ENCODE results near the gene SERPINB2. TPM values are rescaled to one million over a fixed set of nuclear protein-coding genes. Genes with fewer than 3 reads are reported as not detected.

Gene SERPINB2
- under 1 TPM; 0.03 to 0.81 (median 0.38) TPM for polyA plus RNA-seq
- long read RNA-seq, donor 1, result 0 reads
- long read RNA-seq, donor 2, result 0 reads
- long read RNA-seq, donor 3, result 0 reads
- long read RNA-seq, donor 4, result 0 reads
- long read RNA-seq, donor 5, result 0 reads
- long read RNA-seq, donor 6, result 0 reads
- long read RNA-seq, donor 7, result 0 reads
- long read RNA-seq, donor 8, partial matches to known transcripts, result 0 of 1 reads
- long read RNA-seq, donor 8, other reads (novel, unspliced or antisense), result 0 of 1 reads
- long read RNA-seq, donor 9, result 0 reads
- long read RNA-seq, donor 10, result 0 reads

- Histone ChIP-seq H3K4me1 (ENCODE audit: control insufficient read depth in 3 of 3, insufficient read depth in 2 of 3, low read depth in 1 of 3, low read length in 2 of 3) (no peaks in the 10 kb centered on the region), H3K27me3 (ENCODE audit: control insufficient read depth in 3 of 3, insufficient read depth in 3 of 3, low read length in 3 of 3) (peaks cover 0 to 2% (median 0%) of the 10 kb centered on the region in 3 donors), H3K27ac (ENCODE audit: low read depth in 1 of 3, low read length in 2 of 3) (no peak within 1 kb of the TSS), H3K36me3 (ENCODE audit: control insufficient read depth in 3 of 3, insufficient read depth in 2 of 3, low read depth in 1 of 3, low read length in 3 of 3) (no peaks in the 10 kb centered on the region), H3K4me3 (ENCODE audit: low read depth in 1 of 3, low read length in 3 of 3) (no peak within 1 kb of the TSS), H3K9me3 (ENCODE audit: control insufficient read depth in 2 of 2, insufficient read depth in 1 of 2, low read depth in 1 of 2, low read length in 1 of 2) (no peaks in the 10 kb centered on the region)
- WGBS, 3 donors, result 11 to 41% (median 26%) methylated on average over 1 of the region's 1 CpG
- DNase-seq, result no peak
- no peak for FAIRE-seq
These were observed at the start of gene SERPINB2 for GRCh38 chr18:63887424-63887823. TSS of gene SERPINB2 (plus strand) at chr18:63887705. CDS start at chr18:63891445, 3,740 bp downstream.

GRCh38 chr18:63843008-63843407 lies 44.5 kb upstream of the SERPINB2 start:
- no peak for FAIRE-seq
- H3K9me3 ChIP-seq (ENCODE audit: control insufficient read depth in 2 of 2, insufficient read depth in 1 of 2, low read depth in 1 of 2, low read length in 1 of 2), result no peaks in the 10 kb centered on the region

GRCh38 chr18:63844254-63844653 lies 43.3 kb upstream of the SERPINB2 start:
- Histone ChIP-seq H3K4me3 (ENCODE audit: low read depth in 1 of 3, low read length in 3 of 3) (no peak overlapping the region), H3K27me3 (ENCODE audit: control insufficient read depth in 3 of 3, insufficient read depth in 3 of 3, low read length in 3 of 3) (no peaks in the 10 kb centered on the region), H3K27ac (ENCODE audit: low read depth in 1 of 3, low read length in 2 of 3) (no peak overlapping the region), H3K4me1 (ENCODE audit: control insufficient read depth in 3 of 3, insufficient read depth in 2 of 3, low read depth in 1 of 3, low read length in 2 of 3) (no peaks in the 10 kb centered on the region), H3K36me3 (ENCODE audit: control insufficient read depth in 3 of 3, insufficient read depth in 2 of 3, low read depth in 1 of 3, low read length in 3 of 3) (no peaks in the 10 kb centered on the region), H3K9me3 (ENCODE audit: control insufficient read depth in 2 of 2, insufficient read depth in 1 of 2, low read depth in 1 of 2, low read length in 1 of 2) (no peaks in the 10 kb centered on the region)
- DNase-seq (peak; percentile 3 to 17), FAIRE-seq (no peak)
- 10 to 16% (median 15%) methylated on average over 3 of the region's 3 CpGs for WGBS, 3 donors

More at GRCh38 chr18:63843008-63843407, 44.5 kb upstream of the SERPINB2 start:
- Histone ChIP-seq H3K27me3 (ENCODE audit: control insufficient read depth in 3 of 3, insufficient read depth in 3 of 3, low read length in 3 of 3) (no peaks in the 10 kb centered on the region), H3K36me3 (ENCODE audit: control insufficient read depth in 3 of 3, insufficient read depth in 2 of 3, low read depth in 1 of 3, low read length in 3 of 3) (no peaks in the 10 kb centered on the region), H3K27ac (ENCODE audit: low read depth in 1 of 3, low read length in 2 of 3) (no peak overlapping the region), H3K4me1 (ENCODE audit: control insufficient read depth in 3 of 3, insufficient read depth in 2 of 3, low read depth in 1 of 3, low read length in 2 of 3) (no peaks in the 10 kb centered on the region), H3K4me3 (ENCODE audit: low read depth in 1 of 3, low read length in 3 of 3) (no peak overlapping the region)
- DNase-seq, result no peak
- WGBS, 3 donors, result 55 to 73% (median 59%) methylated on average over 7 of the region's 7 CpGs

GRCh38 chr18:63848159-63848558 lies 39.3 kb upstream of the SERPINB2 start:
- DNase-seq, result peak; percentile 32 to 49
- no peak overlapping the region for H3K4me3 ChIP-seq (ENCODE audit: low read depth in 1 of 3, low read length in 3 of 3)

GRCh38 chr18:63850020-63850419 lies 37.5 kb upstream of the SERPINB2 start:
- Histone ChIP-seq H3K36me3 (ENCODE audit: control insufficient read depth in 3 of 3, insufficient read depth in 2 of 3, low read depth in 1 of 3, low read length in 3 of 3) (no peaks in the 10 kb centered on the region), H3K4me3 (ENCODE audit: low read depth in 1 of 3, low read length in 3 of 3) (no peak overlapping the region), H3K4me1 (ENCODE audit: control insufficient read depth in 3 of 3, insufficient read depth in 2 of 3, low read depth in 1 of 3, low read length in 2 of 3) (no peaks in the 10 kb centered on the region), H3K9me3 (ENCODE audit: control insufficient read depth in 2 of 2, insufficient read depth in 1 of 2, low read depth in 1 of 2, low read length in 1 of 2) (no peaks in the 10 kb centered on the region), H3K27me3 (ENCODE audit: control insufficient read depth in 3 of 3, insufficient read depth in 3 of 3, low read length in 3 of 3) (peaks cover 0 to 3% (median 2%) of the 10 kb centered on the region in 3 donors), H3K27ac (ENCODE audit: low read depth in 1 of 3, low read length in 2 of 3) (no peak overlapping the region)
- DNase-seq, result peak in 1 of 2 donors; percentile 4
- FAIRE-seq, result no peak
- WGBS, 3 donors, result 28 to 44% (median 35%) methylated on average over 4 of the region's 4 CpGs

More at GRCh38 chr18:63848159-63848558, 39.3 kb upstream of the SERPINB2 start:
- Histone ChIP-seq H3K27me3 (ENCODE audit: control insufficient read depth in 3 of 3, insufficient read depth in 3 of 3, low read length in 3 of 3) (peaks cover 0 to 3% (median 2%) of the 10 kb centered on the region in 3 donors), H3K9me3 (ENCODE audit: control insufficient read depth in 2 of 2, insufficient read depth in 1 of 2, low read depth in 1 of 2, low read length in 1 of 2) (no peaks in the 10 kb centered on the region), H3K36me3 (ENCODE audit: control insufficient read depth in 3 of 3, insufficient read depth in 2 of 3, low read depth in 1 of 3, low read length in 3 of 3) (no peaks in the 10 kb centered on the region), H3K27ac (ENCODE audit: low read depth in 1 of 3, low read length in 2 of 3) (no peak overlapping the region), H3K4me1 (ENCODE audit: control insufficient read depth in 3 of 3, insufficient read depth in 2 of 3, low read depth in 1 of 3, low read length in 2 of 3) (no peaks in the 10 kb centered on the region)
- WGBS, 3 donors, result 1 to 3% (median 3%) methylated on average over 2 of the region's 2 CpGs
- no peak for FAIRE-seq

GRCh38 chr18:63850636-63851035 lies 36.9 kb upstream of the SERPINB2 start:
- no peak for DNase-seq
- Histone ChIP-seq H3K27ac (ENCODE audit: low read depth in 1 of 3, low read length in 2 of 3) (no peak overlapping the region), H3K9me3 (ENCODE audit: control insufficient read depth in 2 of 2, insufficient read depth in 1 of 2, low read depth in 1 of 2, low read length in 1 of 2) (no peaks in the 10 kb centered on the region), H3K36me3 (ENCODE audit: control insufficient read depth in 3 of 3, insufficient read depth in 2 of 3, low read depth in 1 of 3, low read length in 3 of 3) (no peaks in the 10 kb centered on the region), H3K27me3 (ENCODE audit: control insufficient read depth in 3 of 3, insufficient read depth in 3 of 3, low read length in 3 of 3) (peaks cover 0 to 3% (median 2%) of the 10 kb centered on the region in 3 donors), H3K4me3 (ENCODE audit: low read depth in 1 of 3, low read length in 3 of 3) (no peak overlapping the region), H3K4me1 (ENCODE audit: control insufficient read depth in 3 of 3, insufficient read depth in 2 of 3, low read depth in 1 of 3, low read length in 2 of 3) (no peaks in the 10 kb centered on the region)
- no peak for FAIRE-seq
- WGBS, 3 donors, result 60 to 77% (median 73%) methylated on average over 2 of the region's 2 CpGs

- DNase-seq, result no peak
- FAIRE-seq, result no peak
- no peak overlapping the region for H3K27ac ChIP-seq (ENCODE audit: low read depth in 1 of 3, low read length in 2 of 3)
- 52 to 64% (median 59%) methylated on average over 1 of the region's 1 CpG for WGBS, 3 donors
- no peaks in the 10 kb centered on the region for H3K9me3 ChIP-seq (ENCODE audit: control insufficient read depth in 2 of 2, insufficient read depth in 1 of 2, low read depth in 1 of 2, low read length in 1 of 2)
- H3K27me3 ChIP-seq (ENCODE audit: control insufficient read depth in 3 of 3, insufficient read depth in 3 of 3, low read length in 3 of 3), result no peaks in the 10 kb centered on the region
- H3K4me1 ChIP-seq (ENCODE audit: control insufficient read depth in 3 of 3, insufficient read depth in 2 of 3, low read depth in 1 of 3, low read length in 2 of 3), result no peaks in the 10 kb centered on the region
- no peaks in the 10 kb centered on the region for H3K36me3 ChIP-seq (ENCODE audit: control insufficient read depth in 3 of 3, insufficient read depth in 2 of 3, low read depth in 1 of 3, low read length in 3 of 3)
- H3K4me3 ChIP-seq (ENCODE audit: low read depth in 1 of 3, low read length in 3 of 3), result no peak overlapping the region
These were observed 29.0 kb upstream of the SERPINB2 start for GRCh38 chr18:63858456-63858855.

- FAIRE-seq (no peak), DNase-seq (no peak)
- Histone ChIP-seq H3K4me3 (ENCODE audit: low read depth in 1 of 3, low read length in 3 of 3) (no peak overlapping the region), H3K4me1 (ENCODE audit: control insufficient read depth in 3 of 3, insufficient read depth in 2 of 3, low read depth in 1 of 3, low read length in 2 of 3) (no peaks in the 10 kb centered on the region), H3K9me3 (ENCODE audit: control insufficient read depth in 2 of 2, insufficient read depth in 1 of 2, low read depth in 1 of 2, low read length in 1 of 2) (no peaks in the 10 kb centered on the region), H3K27me3 (ENCODE audit: control insufficient read depth in 3 of 3, insufficient read depth in 3 of 3, low read length in 3 of 3) (no peaks in the 10 kb centered on the region), H3K36me3 (ENCODE audit: control insufficient read depth in 3 of 3, insufficient read depth in 2 of 3, low read depth in 1 of 3, low read length in 3 of 3) (no peaks in the 10 kb centered on the region), H3K27ac (ENCODE audit: low read depth in 1 of 3, low read length in 2 of 3) (no peak overlapping the region)
- WGBS, 3 donors, result 67 to 90% (median 81%) methylated on average over 2 of the region's 2 CpGs
These were observed 27.6 kb upstream of the SERPINB2 start for GRCh38 chr18:63859781-63860475.
